DMS153 treated with DMSO at 0.1 percent for 48 hours (cell line): ENCODE measurements around the gene PBX4.
"Not testable (repeated sequence)": the region's sequence is repeated elsewhere in the genome, so short reads cannot be mapped to it uniquely, and the experiment has no call there.

Experiments
- DNase-seq: peaks from one replicate; lab custom pipeline; 2025; ENCODE audit not compliant: unreplicated experiment; lab: John Stamatoyannopoulos, UW

The PBX4 gene, protein sequence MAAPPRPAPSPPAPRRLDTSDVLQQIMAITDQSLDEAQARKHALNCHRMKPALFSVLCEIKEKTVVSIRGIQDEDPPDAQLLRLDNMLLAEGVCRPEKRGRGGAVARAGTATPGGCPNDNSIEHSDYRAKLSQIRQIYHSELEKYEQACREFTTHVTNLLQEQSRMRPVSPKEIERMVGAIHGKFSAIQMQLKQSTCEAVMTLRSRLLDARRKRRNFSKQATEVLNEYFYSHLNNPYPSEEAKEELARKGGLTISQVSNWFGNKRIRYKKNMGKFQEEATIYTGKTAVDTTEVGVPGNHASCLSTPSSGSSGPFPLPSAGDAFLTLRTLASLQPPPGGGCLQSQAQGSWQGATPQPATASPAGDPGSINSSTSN

GRCh38 chr19:19618219-19619051, at the start of gene PBX4:
PBX4 (minus strand) TSS chr19:19618687; CDS start chr19:19618629, 58 bp downstream.
- DNase-seq: peak; percentile 91

DNA sequence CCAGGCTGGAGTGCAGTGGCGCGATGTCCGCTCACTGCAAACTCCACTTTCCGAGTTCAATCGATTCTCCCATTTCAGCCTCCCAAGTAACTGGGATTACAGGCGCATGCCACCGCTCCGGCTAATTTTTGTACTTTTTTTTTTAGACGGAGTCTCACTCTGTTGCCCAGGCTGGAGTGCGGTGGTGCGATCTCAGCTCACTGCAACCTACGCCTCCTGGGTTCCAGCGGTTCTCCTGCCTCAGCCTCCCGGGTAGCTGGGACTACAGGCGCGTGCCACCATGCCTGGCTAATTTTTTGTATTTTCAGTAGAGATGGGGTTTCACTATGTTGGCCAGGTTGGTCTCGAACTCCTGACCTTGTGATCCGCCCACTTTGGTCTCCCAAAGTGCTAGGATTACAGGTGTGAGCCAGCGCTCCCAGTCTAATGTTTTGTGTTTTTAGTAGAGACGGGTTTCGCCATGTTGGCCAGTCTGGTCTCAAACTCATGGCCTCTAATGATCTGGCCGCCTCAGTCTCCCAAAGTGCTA, 47.0 kb upstream of the PBX4 start:
- DNase-seq: not testable (repeated sequence)

GRCh38 chr19:19663256-19664120, 45.0 kb upstream of the PBX4 start, which contains the start of gene ATP13A1:
ATP13A1 (minus strand) TSS chr19:19663676; CDS start chr19:19663666, 10 bp downstream.
- DNase-seq: peak; percentile 89

- DNase-seq: no peak
These were observed 44.4 kb upstream of the PBX4 start for GRCh38 chr19:19662871-19663255.

- no peak for DNase-seq
These were observed 43.9 kb upstream of the PBX4 start for GRCh38 chr19:19662344-19662743.

GRCh38 chr19:19661675-19662251, 43.3 kb upstream of the PBX4 start:
- no peak for DNase-seq

- no peak for DNase-seq
These were observed 42.7 kb upstream of the PBX4 start for GRCh38 chr19:19661141-19661674.

DNA sequence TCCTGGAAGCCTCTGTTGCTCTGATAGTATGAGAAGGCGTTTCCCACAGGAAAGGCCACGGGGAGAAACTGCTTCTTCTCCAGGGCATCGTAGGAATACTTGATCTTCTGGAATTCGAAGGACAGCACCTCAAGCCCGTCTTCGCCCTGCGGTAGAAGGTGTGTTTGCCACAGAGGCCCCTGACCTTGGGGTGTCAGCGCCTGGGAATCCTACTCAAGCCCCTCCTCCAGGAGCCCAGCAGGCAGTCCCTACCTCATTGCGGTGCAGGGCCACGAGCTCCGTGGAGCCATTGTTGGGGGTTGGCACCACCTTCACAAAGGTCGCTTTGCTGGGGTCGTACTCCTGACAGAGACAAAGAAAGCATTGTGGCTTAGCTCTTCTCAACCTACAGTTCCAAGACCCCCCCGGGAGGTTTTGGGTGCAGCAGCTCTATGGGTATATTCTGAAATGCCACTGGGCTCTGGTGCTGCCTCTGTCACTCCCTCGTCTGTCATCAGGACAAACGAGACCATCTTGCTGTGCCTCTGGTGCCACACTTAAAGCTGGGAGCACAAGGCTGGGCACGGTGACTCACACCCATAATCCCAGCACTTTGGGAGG, 41.3 kb upstream of the PBX4 start:
- no peak for DNase-seq

GRCh38 chr19:19657397-19657783, 38.9 kb upstream of the PBX4 start:
- no peak for DNase-seq

DNA sequence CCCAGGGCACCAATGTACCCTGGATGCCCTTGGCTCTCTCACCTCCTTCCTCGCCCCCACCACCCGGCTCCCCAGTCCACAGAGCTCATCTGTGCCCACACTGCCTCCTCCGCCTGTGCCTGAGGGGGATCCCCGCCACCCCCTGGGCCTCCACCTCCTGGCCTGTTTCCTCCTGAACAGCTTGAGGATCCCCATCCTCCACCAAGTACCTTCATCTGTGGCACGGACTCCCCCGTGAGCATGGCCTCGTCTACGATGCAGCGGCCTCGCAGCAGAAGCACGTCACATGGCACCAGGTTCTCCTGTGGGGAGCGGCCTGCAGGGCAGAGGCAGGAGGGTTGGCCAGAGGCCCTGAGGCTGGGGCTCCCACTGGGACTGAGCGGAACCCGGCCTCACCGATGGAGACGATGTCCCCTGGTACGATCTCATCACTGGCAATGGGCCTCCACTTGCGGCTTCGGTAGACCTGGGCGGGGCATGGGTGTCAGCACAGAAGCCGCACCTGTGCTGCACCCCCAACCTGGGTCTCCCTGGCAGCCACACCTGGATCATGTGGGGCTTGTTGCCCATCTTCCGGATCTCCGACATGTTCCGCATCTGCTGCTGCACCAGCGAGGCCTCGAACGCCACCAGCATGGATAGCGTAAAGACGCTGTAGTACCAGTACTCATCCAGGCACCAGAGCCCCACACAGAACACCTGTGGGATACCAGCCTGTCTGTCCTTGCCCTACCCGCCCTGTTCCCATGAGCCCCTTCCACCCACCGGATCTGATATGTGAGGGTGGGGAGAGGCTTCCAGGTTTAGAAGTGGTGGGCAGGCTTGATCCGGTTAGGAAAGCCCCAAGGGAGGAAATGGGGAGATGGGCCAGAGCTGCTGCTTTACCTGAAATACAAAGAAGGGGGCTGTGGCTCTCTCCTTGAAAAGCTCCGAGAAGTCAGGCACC, 38.2 kb upstream of the PBX4 start:
- DNase-seq: no peak

DNA sequence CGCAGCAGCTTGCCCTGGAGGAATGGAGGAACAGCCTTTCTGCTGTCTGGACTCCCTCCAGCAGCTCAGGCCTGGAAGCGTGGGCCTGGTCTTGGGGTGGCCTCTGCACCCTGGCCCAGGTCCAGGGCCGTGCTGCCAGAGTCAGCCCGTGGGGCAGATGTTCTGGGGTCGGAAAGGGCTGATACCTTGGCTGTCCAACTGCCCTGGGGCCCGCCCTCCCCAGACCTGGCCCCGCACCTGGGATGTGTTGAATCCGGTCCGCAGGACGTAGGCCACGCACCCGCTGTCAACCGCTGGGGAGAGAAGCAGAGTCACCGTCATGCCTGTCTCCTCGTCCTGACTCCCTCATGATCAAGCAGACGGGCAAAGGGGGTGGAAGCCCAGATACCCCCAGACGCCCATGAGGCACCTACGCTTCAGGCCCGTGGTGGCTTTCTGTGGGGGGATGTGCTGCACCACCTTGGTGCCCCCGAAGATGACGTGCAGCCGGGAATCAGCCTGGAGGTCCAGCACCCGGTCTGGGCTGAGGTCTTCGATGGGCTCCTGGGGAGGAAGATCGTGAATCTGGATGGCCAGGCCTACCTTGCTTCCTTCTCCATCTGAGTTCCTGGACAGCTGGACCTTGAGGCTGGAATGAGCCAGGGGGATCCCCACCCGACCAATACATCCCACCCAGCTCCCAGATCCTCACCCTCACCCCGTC, 37.3 kb upstream of the PBX4 start:
- DNase-seq: no peak

DNA sequence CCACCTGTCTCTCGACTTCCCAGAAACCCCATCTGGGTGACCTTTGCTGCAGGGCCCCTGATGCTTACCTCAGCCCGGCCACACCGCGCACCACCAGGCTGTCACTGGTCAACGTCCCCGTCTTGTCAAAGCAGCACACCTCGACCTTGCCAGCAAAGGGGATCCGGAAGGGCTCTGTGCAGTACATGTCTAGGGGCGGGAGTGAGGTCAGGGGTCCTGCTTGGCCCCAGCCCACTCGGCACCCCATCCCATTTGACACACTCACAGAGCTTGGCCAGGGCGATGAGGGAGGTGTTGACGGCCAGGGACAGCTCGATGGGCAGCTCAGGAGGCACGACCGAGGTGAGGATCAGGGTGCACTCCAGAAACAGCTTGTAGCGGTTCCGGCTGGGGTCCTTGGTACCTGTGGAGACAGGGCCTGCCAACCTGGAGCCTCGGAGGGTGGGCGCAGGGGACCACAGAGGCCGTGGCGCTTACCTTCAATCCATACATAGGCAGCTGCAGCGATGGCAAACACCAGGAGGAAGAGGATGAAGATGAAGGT, 36.6 kb upstream of the PBX4 start:
- DNase-seq: no peak

DNA sequence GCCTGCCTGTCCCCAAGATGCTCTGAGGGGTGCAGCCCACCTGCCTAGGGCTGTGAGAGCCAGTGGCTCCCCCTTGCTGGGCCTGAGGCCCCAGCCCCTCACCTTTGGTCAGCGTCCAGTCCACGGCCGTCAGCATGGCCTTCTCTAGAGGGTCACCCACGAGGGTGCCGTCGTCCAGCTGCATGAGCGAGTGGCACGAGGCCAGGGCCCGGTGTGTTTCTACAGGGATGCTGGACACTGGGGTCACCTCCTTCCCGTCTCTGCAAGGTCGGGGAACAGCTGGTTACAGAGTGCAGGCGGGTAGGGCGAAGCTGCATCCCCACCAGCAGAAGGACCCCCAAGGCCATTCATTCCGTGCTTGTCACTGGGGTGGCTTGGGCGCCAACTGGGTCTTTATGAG, 36.0 kb upstream of the PBX4 start:
- DNase-seq: no peak

- DNase-seq: no peak
These were observed 35.2 kb upstream of the PBX4 start for GRCh38 chr19:19653597-19654147.

DNA sequence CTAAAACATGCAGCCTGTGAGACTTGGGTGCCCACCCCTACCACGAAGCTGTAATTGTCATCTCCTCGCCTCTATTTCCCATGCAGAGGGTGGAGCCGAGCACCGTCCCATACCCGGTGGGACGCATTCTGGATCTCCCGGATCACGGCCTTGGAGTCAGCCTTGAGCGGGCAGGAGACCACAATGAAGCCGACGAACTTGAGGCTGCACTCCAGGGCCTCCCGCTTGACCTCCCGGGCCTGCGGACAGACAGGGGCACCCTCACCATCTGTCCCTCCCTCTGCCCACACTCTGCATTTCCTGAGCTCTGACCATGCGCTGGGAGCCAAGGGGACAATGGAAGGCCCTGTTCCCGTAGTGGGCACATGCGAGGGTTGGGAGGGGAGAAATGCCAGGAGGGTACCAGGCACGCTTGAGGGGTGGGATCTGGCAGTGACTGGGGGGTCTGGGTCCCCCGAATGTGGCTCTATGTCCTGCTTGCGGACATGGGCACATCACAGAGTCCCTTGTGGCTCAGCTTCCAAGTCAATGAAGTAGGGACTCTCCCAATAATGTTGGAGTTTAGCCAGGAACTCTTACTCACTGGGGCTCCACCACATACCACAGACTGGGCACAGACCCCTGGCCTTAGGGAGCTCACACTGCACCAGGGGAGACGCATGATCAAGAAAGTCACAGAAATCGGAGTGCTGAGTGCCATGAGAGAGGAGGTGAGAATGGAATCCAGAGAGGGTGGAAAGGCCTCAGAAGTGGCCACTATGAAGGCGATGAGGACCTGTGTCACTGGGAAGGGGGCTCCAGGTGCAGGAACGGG, 34.2 kb upstream of the PBX4 start:
- DNase-seq: no peak

- no peak for DNase-seq
These were observed 32.6 kb upstream of the PBX4 start for GRCh38 chr19:19651076-19651475.

DNA sequence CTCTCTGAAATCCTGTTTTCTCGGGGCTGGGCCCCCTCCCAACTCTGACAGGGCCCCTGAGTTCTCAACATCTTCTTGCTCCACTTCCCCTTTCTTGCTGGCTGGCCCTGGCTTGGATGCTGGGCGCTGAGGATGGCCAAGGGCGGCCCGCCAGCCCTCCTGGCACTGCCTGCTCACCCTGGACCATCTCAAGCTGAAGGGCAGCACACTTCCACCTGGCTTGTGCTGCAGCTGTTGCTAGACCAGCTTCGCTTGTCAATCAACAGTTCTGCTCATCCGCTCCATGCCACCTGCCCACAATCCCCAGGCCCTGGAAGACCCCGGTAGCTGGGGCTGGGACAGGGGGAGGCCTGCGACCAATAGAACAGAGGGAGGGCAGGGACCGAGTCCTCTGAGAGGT, 31.8 kb upstream of the PBX4 start:
- no peak for DNase-seq
